Aorta (tissue), 5 donors: ENCODE measurements around the gene MRPS5. TPM values are rescaled to one million over a fixed set of nuclear protein-coding genes. Genes with fewer than 3 reads are reported as not detected.

Experiments
- ATAC-seq: fragments of 200-7000 bp; cut with Tn5 transposase; one replicate; pipeline ENCODE4 v1.9.1; 2022; ENCODE audit warnings: moderate library complexity; ENCODE audit not compliant: low FRiP score
- DNase-seq, 2 donors: peaks; one replicate each; pipeline ENCODE4 v3.0.0-alpha.2; 2020
- H3K27ac ChIP-seq, 2 donors: one replicate each; pipeline ENCODE4 v1.5.1; 2013; ENCODE audit warnings: low read length in 2 of 2, mild to moderate bottlenecking in 2 of 2, moderate library complexity in 2 of 2, control low read depth in 1 of 2, inconsistent platforms in 1 of 2, low read depth in 1 of 2
- H3K27me3 ChIP-seq, 2 donors: one replicate each; pipeline ENCODE4 v1.6.1; 2013; ENCODE audit warnings: control low read depth in 1 of 2, low read length in 1 of 2, mild to moderate bottlenecking in 1 of 2, moderate library complexity in 1 of 2; ENCODE audit not compliant: insufficient read depth in 2 of 2, control insufficient read depth in 1 of 2
- H3K36me3 ChIP-seq, 2 donors: one replicate each; pipeline ENCODE4 v1.6.1; 2013; ENCODE audit warnings: control low read depth in 1 of 2, low read length in 1 of 2, mild to moderate bottlenecking in 1 of 2; ENCODE audit not compliant: insufficient read depth in 2 of 2, control insufficient read depth in 1 of 2
- H3K4me1 ChIP-seq, 2 donors: one replicate each; pipeline ENCODE4 v1.6.1; 2013; ENCODE audit warnings: low read length in 2 of 2, control low read depth in 1 of 2, mild to moderate bottlenecking in 1 of 2, moderate library complexity in 1 of 2; ENCODE audit not compliant: insufficient read depth in 2 of 2, control insufficient read depth in 1 of 2
- H3K4me3 ChIP-seq, 2 donors: one replicate each; pipeline ENCODE4 v1.5.1; 2013; ENCODE audit warnings: low read length in 2 of 2, control low read depth in 1 of 2, mild to moderate bottlenecking in 1 of 2
- H3K9me3 ChIP-seq: one replicate; pipeline ENCODE4 v1.6.1; 2013; ENCODE audit warnings: mild to moderate bottlenecking, low read length; ENCODE audit not compliant: control insufficient read depth
- WGBS, 2 donors: extraction: QIAGEN DNeasy Blood & Tissue Kit; methylation state at CpG; one replicate each; pipeline ENCODE4 v1.1.7; 2013; 5-methylcytosine and 5-hydroxymethylcytosine counted together
- intact Hi-C, 2 donors: fragments of 100-400 bp; cut with DNase I; formaldehyde crosslinking; loops; one replicate each; pipeline versions ENCODE4 v1.14.2 to v1.15.0; 2022
- polyA plus RNA-seq, 2 donors: library from polyadenylated mRNA; stranded (reverse); fragments of 200-250 nt; gene quantifications; one replicate each; pipeline ENCODE4 v1.2.3, GENCODE V29; 2013
- total RNA-seq, 2 donors: library from RNA; stranded (reverse); fragmentation: NEBNext Ultra II Directional; extraction: Animal tissue kit (Norgen Biotek cat#: 25700); gene quantifications; one replicate each; pipeline ENCODE4 v1.2.1, GENCODE V29; 2021
- donor health status: healthy with polysubstance abuse.
- donor health status: Bipolar disorder and iron deficiency.
- donor health status: DM: no; HTN: no; CAD: no.
- donor health status: DM: no; HTN: no; CAD: no.
- donor health status: DM: yes; HTN: yes; CAD: no.

MRPS5 gene
- total and polyA plus RNA-seq, 4 donors: 31.2 to 57.1 (median 36.3) TPM

- WGBS, 2 donors: 17 to 25% methylated on average over 7 of the region's 7 CpGs
- H3K4me3 ChIP-seq: no peak overlapping the region
- no peaks in the 10 kb centered on the region for H3K9me3 ChIP-seq
- no peak for DNase-seq
- no peaks in the 10 kb centered on the region for H3K36me3 ChIP-seq
- H3K27ac ChIP-seq: no peak overlapping the region
- H3K4me1 ChIP-seq: no peaks in the 10 kb centered on the region
- ATAC-seq: no peak
- intact Hi-C loops: no loop called here
- no peaks in the 10 kb centered on the region for H3K27me3 ChIP-seq
Measured at GRCh38 chr2:95079199-95079683, 42.4 kb downstream of the MRPS5 start.

GRCh38 chr2:95077861-95078603 lies 43.6 kb downstream of the MRPS5 start:
- intact Hi-C loops: no loop called here
- ATAC-seq: no peak
- Histone ChIP-seq H3K36me3 (no peaks in the 10 kb centered on the region), H3K4me3 (no peak overlapping the region), H3K4me1 (no peaks in the 10 kb centered on the region), H3K27ac (no peak overlapping the region), H3K9me3 (no peaks in the 10 kb centered on the region), H3K27me3 (no peaks in the 10 kb centered on the region)
- no peak for DNase-seq
- 34% methylated on average over 10 of the region's 10 CpGs for WGBS, 2 donors

GRCh38 chr2:95077530-95077825 lies 44.1 kb downstream of the MRPS5 start:
- intact Hi-C loops: no loop called here
- DNase-seq (no peak), ATAC-seq (no peak)
- H3K9me3 ChIP-seq: no peaks in the 10 kb centered on the region
- WGBS, 2 donors: 41 to 43% methylated on average over 3 of the region's 3 CpGs
- H3K4me3 ChIP-seq: no peak overlapping the region
- no peaks in the 10 kb centered on the region for H3K4me1 ChIP-seq
- H3K36me3 ChIP-seq: no peaks in the 10 kb centered on the region
- no peaks in the 10 kb centered on the region for H3K27me3 ChIP-seq
- no peak overlapping the region for H3K27ac ChIP-seq

GRCh38 chr2:95076705-95077529 lies 44.7 kb downstream of the MRPS5 start:
- Histone ChIP-seq H3K27ac (no peak overlapping the region), H3K36me3 (no peaks in the 10 kb centered on the region), H3K4me3 (peak overlapping the region in 1 of 2 donors; percentile 16), H3K9me3 (no peaks in the 10 kb centered on the region), H3K27me3 (no peaks in the 10 kb centered on the region), H3K4me1 (no peaks in the 10 kb centered on the region)
- 7% methylated on average over 41 to 44 of the region's 44 CpGs for WGBS, 2 donors
- intact Hi-C loops: no loop called here
- ATAC-seq: peak; percentile 66
- peak; percentile 75 to 91 for DNase-seq

- H3K4me1 ChIP-seq: no peaks in the 10 kb centered on the region
- DNase-seq (peak in 1 of 2 donors; percentile 54), ATAC-seq (no peak)
- intact Hi-C loops: no loop called here
- H3K4me3 ChIP-seq: no peak overlapping the region
- H3K27ac ChIP-seq: no peak overlapping the region
- WGBS, 2 donors: 77 to 79% methylated on average over 8 of the region's 8 CpGs
- no peaks in the 10 kb centered on the region for H3K9me3 ChIP-seq
- H3K27me3 ChIP-seq: no peaks in the 10 kb centered on the region
- H3K36me3 ChIP-seq: no peaks in the 10 kb centered on the region
Measured at GRCh38 chr2:95075440-95076132, 46.0 kb downstream of the MRPS5 start.

- Histone ChIP-seq H3K27me3 (no peaks in the 10 kb centered on the region), H3K9me3 (no peaks in the 10 kb centered on the region), H3K36me3 (no peaks in the 10 kb centered on the region), H3K27ac (no peak overlapping the region), H3K4me1 (no peaks in the 10 kb centered on the region), H3K4me3 (no peak overlapping the region)
- DNase-seq: peak in 1 of 2 donors; percentile 55
- no peak for ATAC-seq
- intact Hi-C loops: no loop called here
- 71 to 75% methylated on average over 15 of the region's 15 CpGs for WGBS, 2 donors
Measured at GRCh38 chr2:95074663-95075439, 46.8 kb downstream of the MRPS5 start.

- no peak overlapping the region for H3K4me3 ChIP-seq
- no peak for ATAC-seq
- no peaks in the 10 kb centered on the region for H3K27me3 ChIP-seq
- peak in 1 of 2 donors; percentile 60 for DNase-seq
- no peak overlapping the region for H3K27ac ChIP-seq
- intact Hi-C loops: no loop called here
- H3K36me3 ChIP-seq: no peaks in the 10 kb centered on the region
- H3K9me3 ChIP-seq: no peaks in the 10 kb centered on the region
- H3K4me1 ChIP-seq: no peaks in the 10 kb centered on the region
- whole genome bisulfite sequencing, 2 donors: 76 to 83% methylated on average over 18 of the region's 18 CpGs
Measured at GRCh38 chr2:95073856-95074662, 47.5 kb downstream of the MRPS5 start.
